C4-2B (cell line): ENCODE results near the gene POLR2E.

Experiments
- H3K27ac ChIP-seq: fragments of 450-650 bp; 2 replicates; pipeline ENCODE4 v1.5.1; 2017
- ZFX ChIP-seq: fragments of 450-650 bp; IDR thresholded peaks from 2 replicates; pipeline ENCODE4 v1.6.1; 2017
- TF ChIP-seq, protein P1 (sequence below): fragments of 450-650 bp; conservative IDR thresholded peaks from 2 replicates; pipeline ENCODE4 v1.5.1; 2017; ENCODE audit warnings: mild to moderate bottlenecking

POLR2E gene

GRCh38 chr19:1136621-1137317 is 41.6 kb upstream of the POLR2E start:
- H3K27ac ChIP-seq = no peak overlapping the region
- no peak for TF ChIP-seq ZFX
- TF ChIP-seq, protein P1, sequence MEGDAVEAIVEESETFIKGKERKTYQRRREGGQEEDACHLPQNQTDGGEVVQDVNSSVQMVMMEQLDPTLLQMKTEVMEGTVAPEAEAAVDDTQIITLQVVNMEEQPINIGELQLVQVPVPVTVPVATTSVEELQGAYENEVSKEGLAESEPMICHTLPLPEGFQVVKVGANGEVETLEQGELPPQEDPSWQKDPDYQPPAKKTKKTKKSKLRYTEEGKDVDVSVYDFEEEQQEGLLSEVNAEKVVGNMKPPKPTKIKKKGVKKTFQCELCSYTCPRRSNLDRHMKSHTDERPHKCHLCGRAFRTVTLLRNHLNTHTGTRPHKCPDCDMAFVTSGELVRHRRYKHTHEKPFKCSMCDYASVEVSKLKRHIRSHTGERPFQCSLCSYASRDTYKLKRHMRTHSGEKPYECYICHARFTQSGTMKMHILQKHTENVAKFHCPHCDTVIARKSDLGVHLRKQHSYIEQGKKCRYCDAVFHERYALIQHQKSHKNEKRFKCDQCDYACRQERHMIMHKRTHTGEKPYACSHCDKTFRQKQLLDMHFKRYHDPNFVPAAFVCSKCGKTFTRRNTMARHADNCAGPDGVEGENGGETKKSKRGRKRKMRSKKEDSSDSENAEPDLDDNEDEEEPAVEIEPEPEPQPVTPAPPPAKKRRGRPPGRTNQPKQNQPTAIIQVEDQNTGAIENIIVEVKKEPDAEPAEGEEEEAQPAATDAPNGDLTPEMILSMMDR = no peak

GRCh38 chr19:1136201-1136600 is 41.0 kb upstream of the POLR2E start:
- TF ChIP-seq ZFX = no peak
- H3K27ac ChIP-seq = no peak overlapping the region

GRCh38 chr19:1135454-1135853 is 40.3 kb upstream of the POLR2E start:
- no peak overlapping the region for H3K27ac ChIP-seq

GRCh38 chr19:1134431-1134830 is 39.3 kb upstream of the POLR2E start:
- no peak overlapping the region for H3K27ac ChIP-seq
- TF ChIP-seq ZFX = no peak
- TF ChIP-seq, protein P1 = no peak

More at GRCh38 chr19:1135454-1135853, 40.3 kb upstream of the POLR2E start:
- TF ChIP-seq, protein P1 = no peak
- TF ChIP-seq ZFX = no peak

DNA sequence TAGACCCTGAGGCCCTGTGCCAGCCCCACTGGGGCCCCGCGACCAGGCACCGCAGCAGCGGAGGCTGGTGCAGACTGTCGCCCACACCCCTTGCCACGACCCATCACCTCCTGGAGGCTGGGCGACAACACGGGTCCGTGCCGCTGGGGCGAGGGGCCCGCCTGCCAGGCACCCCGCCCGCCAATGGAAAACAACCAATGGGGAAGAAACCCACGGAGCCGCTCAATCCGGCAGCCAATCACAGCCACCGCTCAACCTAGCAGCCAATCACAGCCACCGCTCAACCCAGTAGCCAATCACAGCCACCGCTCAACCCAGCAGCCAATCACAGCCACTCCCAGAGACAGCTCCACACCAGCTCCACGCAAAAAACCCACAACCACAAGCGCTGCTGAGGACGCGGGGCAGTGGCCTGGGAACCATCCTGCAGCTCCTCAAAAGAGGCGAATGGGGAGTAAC is 38.3 kb upstream of the POLR2E start:
- H3K27ac ChIP-seq = no peak overlapping the region
- TF ChIP-seq, protein P1 = no peak

- no peak overlapping the region for H3K27ac ChIP-seq
- TF ChIP-seq, protein P1 = no peak
- TF ChIP-seq ZFX = no peak
These were observed 37.6 kb upstream of the POLR2E start for GRCh38 chr19:1132552-1133383.

DNA sequence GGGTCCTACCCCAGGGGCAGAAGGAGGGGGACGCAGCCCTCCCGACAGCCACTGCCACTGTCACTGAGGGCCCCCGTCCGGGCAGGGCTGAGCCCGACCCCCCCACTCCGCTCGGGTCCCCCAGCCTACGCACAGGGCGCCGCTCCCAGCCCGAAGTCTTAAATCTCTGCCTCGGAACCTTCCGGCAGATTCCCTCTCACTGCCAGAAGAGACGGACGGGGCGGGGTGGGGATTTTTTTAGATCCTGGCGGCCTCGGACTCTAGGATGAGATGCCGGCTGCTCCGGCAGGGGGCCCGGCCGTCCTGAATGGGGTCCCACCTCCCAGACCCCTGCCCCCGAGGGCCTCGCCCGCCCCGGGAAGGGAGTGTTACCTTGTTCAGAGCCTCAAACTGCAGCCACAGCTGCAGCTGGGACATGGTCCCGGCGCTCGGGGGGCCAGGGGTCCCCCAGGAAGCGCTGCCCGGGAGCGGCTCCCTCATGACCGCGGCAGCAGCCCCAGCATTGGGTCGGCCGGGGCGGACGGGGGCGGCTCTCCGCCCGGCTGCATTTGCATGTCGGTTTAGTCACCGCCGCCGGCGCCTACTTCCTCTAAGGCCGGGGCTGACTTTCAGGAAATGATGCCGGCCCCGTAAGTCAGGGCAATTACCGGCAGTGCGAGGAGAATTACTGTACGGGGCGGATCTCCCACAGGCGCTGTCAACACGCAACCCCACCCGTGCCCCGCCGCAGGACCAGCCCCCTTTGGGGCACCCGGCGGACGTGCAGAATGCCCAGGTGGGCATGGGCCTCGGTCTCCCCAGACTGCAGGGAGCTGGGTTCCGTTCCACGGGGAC is 36.8 kb upstream of the POLR2E start:
- TF ChIP-seq, protein P1 = no peak
- TF ChIP-seq ZFX = no peak
- H3K27ac ChIP-seq = no peak overlapping the region
